SK-N-SH (cell line): ENCODE results near the gene PRELP. TPM values are rescaled to one million over a fixed set of nuclear protein-coding genes. Genes with fewer than 3 reads are reported as not detected.

ENCODE experiments used
- CTCF ChIA-PET: fragments of 300-600, 350-600 bp; formaldehyde crosslinking; extraction: SDS; loops from one replicate; lab custom pipeline; 2021; lab: Yijun Ruan, JAX
- POLR2A ChIA-PET: fragments of 350-600 bp; sonication (Branson Sonifier 250); formaldehyde crosslinking; extraction: SDS; loops from one replicate; lab custom pipeline; 2020; ENCODE audit warnings: antibody characterized with exemption, inconsistent platforms; lab: Yijun Ruan, JAX
- DNase-seq: peaks from one replicate; pipeline ENCODE4 v3.0.0; 2012
- H2AFZ ChIP-seq: fragments of 200-600 bp; sonication (generic); 2 replicates; pipeline ENCODE4 v1.8.1; 2016; ENCODE audit warnings: antibody characterized with exemption, mild to moderate bottlenecking, low read depth
- H3F3A ChIP-seq: fragments of 200-600 bp; sonication (generic); replicated peaks from 2 replicates; pipeline ENCODE3; 2016; ENCODE audit warnings: antibody characterized with exemption, mild to moderate bottlenecking; ENCODE audit not compliant: insufficient read depth
- H3K27ac ChIP-seq, 2 experiments: fragments of 200-500 bp in 1 of 2; fragments of 200-600 bp in 1 of 2; sonication (Bioruptor generic) in 1 of 2; sonication (generic), shearing (Covaris generic) in 1 of 2; 2 replicates each; pipeline versions ENCODE4 v1.5.1 to v1.6.1; 2014 to 2016; ENCODE audit warnings: low read depth in 2 of 2, inconsistent platforms in 1 of 2, low read length in 1 of 2, mild to moderate bottlenecking in 1 of 2, mixed read lengths in 1 of 2
- H3K27me3 ChIP-seq: fragments of 200-600 bp; sonication (generic), shearing (Covaris generic); 2 replicates; pipeline ENCODE4 v1.6.1; 2016; ENCODE audit warnings: mixed run types; ENCODE audit not compliant: insufficient read depth
- H3K36me3 ChIP-seq, 2 experiments: fragments of 200-500 bp in 1 of 2; fragments of 200-600 bp in 1 of 2; sonication (Bioruptor generic) in 1 of 2; sonication (generic) in 1 of 2; replicated peaks in 1 of 2; 2 replicates each; pipeline versions ENCODE3 to v1.5.1; 2014 to 2016; ENCODE audit warnings: low read length in 1 of 2, mild to moderate bottlenecking in 1 of 2; ENCODE audit not compliant: insufficient read depth in 2 of 2, control insufficient read depth in 1 of 2
- H3K4me1 ChIP-seq, 2 experiments: fragments of 200-500 bp in 1 of 2; fragments of 200-600 bp in 1 of 2; sonication (Bioruptor generic) in 1 of 2; sonication (generic), shearing (Covaris generic) in 1 of 2; 2 replicates each; pipeline versions ENCODE4 v1.5.1 to v1.6.1; 2014 to 2016; ENCODE audit warnings: low read depth in 1 of 2, low read length in 1 of 2, mixed run types in 1 of 2; ENCODE audit not compliant: insufficient read depth in 2 of 2, control insufficient read depth in 1 of 2
- H3K4me2 ChIP-seq: fragments of 200-600 bp; sonication (generic), shearing (Covaris generic); 2 replicates; pipeline ENCODE4 v1.6.1; 2017; ENCODE audit warnings: mixed run types
- H3K4me3 ChIP-seq, 2 experiments: fragments of 200-500 bp in 1 of 2; fragments of 200-600 bp in 1 of 2; sonication (Bioruptor generic) in 1 of 2; sonication (generic), shearing (Covaris generic) in 1 of 2; 2 replicates each; pipeline versions ENCODE4 v1.5.1 to v1.8.1; 2014 to 2016; ENCODE audit warnings: low read depth in 2 of 2, inconsistent platforms in 1 of 2, low read length in 1 of 2, mild to moderate bottlenecking in 1 of 2, mixed read lengths in 1 of 2, moderate library complexity in 1 of 2
- H3K79me2 ChIP-seq: fragments of 200-600 bp; sonication (generic); 2 replicates; pipeline ENCODE4 v1.8.1; 2017; ENCODE audit warnings: mild to moderate bottlenecking; ENCODE audit not compliant: insufficient read depth
- H3K9ac ChIP-seq: fragments of 200-600 bp; sonication (generic); 2 replicates; pipeline ENCODE4 v1.6.1; 2017; ENCODE audit warnings: mixed run types
- H3K9me2 ChIP-seq: fragments of 200-600 bp; sonication (generic); 2 replicates; pipeline ENCODE4 v1.6.1; 2017; ENCODE audit warnings: mixed run types
- H3K9me3 ChIP-seq: fragments of 200-600 bp; sonication (generic); 2 replicates; pipeline ENCODE4 v1.6.1; 2017; ENCODE audit warnings: mixed run types, mild to moderate bottlenecking, moderate library complexity
- H4K20me1 ChIP-seq: fragments of 200-600 bp; sonication (generic); 2 replicates; pipeline ENCODE4 v1.6.1; 2017; ENCODE audit warnings: mild to moderate bottlenecking, mixed run types; ENCODE audit not compliant: insufficient read depth
- CTCF ChIP-seq: fragments of 200-600 bp; sonication (generic); IDR thresholded peaks from 2 replicates; pipeline ENCODE4 v1.6.1; 2017; ENCODE audit warnings: antibody characterized with exemption, mild to moderate bottlenecking, moderate library complexity
- ELF1 ChIP-seq: IDR thresholded peaks from 2 replicates; pipeline ENCODE4 v1.4.0; 2012
- EZH2phosphoT487 ChIP-seq: fragments of 200-600 bp; sonication (generic); IDR thresholded peaks from 2 replicates; pipeline ENCODE4 v1.6.1; 2017; ENCODE audit warnings: low read depth, mixed run types, mild to moderate bottlenecking, antibody characterized with exemption, moderate library complexity, borderline replicate concordance
- FOSL2 ChIP-seq: IDR thresholded peaks from 2 replicates; pipeline ENCODE4 v1.4.0; 2012; ENCODE audit warnings: low read depth, mild to moderate bottlenecking, moderate library complexity, borderline replicate concordance
- FOXJ3 ChIP-seq: sonication (generic); formaldehyde crosslinking; IDR thresholded peaks from 2 replicates; pipeline ENCODE4 v1.5.1; 2020; ENCODE audit warnings: mild to moderate bottlenecking, missing genetic modification reagents
- GABPA ChIP-seq: IDR thresholded peaks from 2 replicates; pipeline ENCODE4 v1.4.0; 2012; ENCODE audit warnings: low read depth, mild to moderate bottlenecking
- GATA2 ChIP-seq: sonication (generic); formaldehyde crosslinking; IDR thresholded peaks from 2 replicates; pipeline ENCODE4 v1.5.0; 2020; ENCODE audit warnings: mild to moderate bottlenecking, missing genetic modification reagents
- IRF3 ChIP-seq: fragments of 150-350 bp; IDR thresholded peaks from 2 replicates; pipeline ENCODE4 v1.6.1; 2016; ENCODE audit warnings: mild to moderate bottlenecking, low read depth, low read length
- MEF2A ChIP-seq: IDR thresholded peaks from 2 replicates; pipeline ENCODE4 v1.4.0; 2012; ENCODE audit warnings: low read depth, borderline replicate concordance
- NFIC ChIP-seq: IDR thresholded peaks from 2 replicates; pipeline ENCODE4 v1.4.0; 2012; ENCODE audit warnings: borderline replicate concordance
- NRF1 ChIP-seq: IDR thresholded peaks from 2 replicates; pipeline ENCODE4 v1.6.1; 2012; ENCODE audit warnings: low read depth, mild to moderate bottlenecking, low read length
- POLR2AphosphoS5 ChIP-seq: IDR thresholded peaks from 2 replicates; pipeline ENCODE4 v1.6.1; 2012; ENCODE audit warnings: low read depth, low read length
- RAD21 ChIP-seq: IDR thresholded peaks from 2 replicates; pipeline ENCODE4 v1.6.1; 2012; ENCODE audit warnings: mild to moderate bottlenecking, low read length
- REST ChIP-seq: IDR thresholded peaks from 2 replicates; pipeline ENCODE4 v1.6.1; 2012; ENCODE audit warnings: mild to moderate bottlenecking, low read depth, low read length, moderate library complexity
- SIN3A ChIP-seq: IDR thresholded peaks from 2 replicates; pipeline ENCODE4 v1.6.1; 2012; ENCODE audit warnings: low read depth, mild to moderate bottlenecking, low read length, moderate library complexity, borderline replicate concordance
- TEAD4 ChIP-seq: IDR thresholded peaks from 2 replicates; pipeline ENCODE4 v1.4.0; 2012; ENCODE audit warnings: mild to moderate bottlenecking, borderline replicate concordance; ENCODE audit not compliant: insufficient read depth
- USF1 ChIP-seq: IDR thresholded peaks from 2 replicates; pipeline ENCODE4 v1.4.0; 2012; ENCODE audit warnings: low read depth, borderline replicate concordance
- YY1 ChIP-seq: IDR thresholded peaks from 2 replicates; pipeline ENCODE4 v1.4.0; 2012; ENCODE audit warnings: low read depth, mild to moderate bottlenecking
- WGBS: methylation state at CpG from one replicate; pipeline ENCODE4 v1.1.6; 2017; ENCODE audit warnings: low lambda C conversion rate; 5-methylcytosine and 5-hydroxymethylcytosine counted together
- polyA plus RNA-seq, 3 experiments: library from polyadenylated mRNA; depleted of rRNA; stranded (reverse); fragments of >200 nt; gene quantifications; 2 replicates each; pipeline ENCODE4 v1.2.3, GENCODE V29; 2012
- TF ChIP-seq, protein P1 (sequence below): fragments of 150-350 bp; IDR thresholded peaks from 2 replicates; pipeline ENCODE4 v1.6.1; 2017; ENCODE audit warnings: antibody characterized with exemption, low read length, low read depth, borderline replicate concordance

Gene PRELP
- polyA plus RNA-seq, 1 of the 3 experiments (the other 2 are of a cell fraction): 0.48 TPM

- no peak for DNase-seq
- Histone ChIP-seq H3K4me1 (peaks cover 33 to 37% of the 10 kb centered on the region in 2 experiments), H2AFZ (no peak overlapping the region), H3K36me3 (no peaks in the 10 kb centered on the region), H3K27me3 (no peaks in the 10 kb centered on the region), H3K27ac (peak overlapping the region; percentile 31 to 64; a peak in 3 of 4 replicates)
- TF ChIP-seq CTCF: no peak
- no peak for TF ChIP-seq USF1
- no peak for TF ChIP-seq REST
- TF ChIP-seq MEF2A: no peak
- no peak for TF ChIP-seq GATA2 (CRISPR knock-in tag)
- no peak for TF ChIP-seq POLR2AphosphoS5
- no peak for TF ChIP-seq RAD21
- TF ChIP-seq NFIC: no peak
- no peak for TF ChIP-seq EZH2phosphoT487
- TF ChIP-seq TEAD4: no peak
- no peak for TF ChIP-seq FOSL2
- no peak for TF ChIP-seq ELF1
- no peak for TF ChIP-seq NRF1
- TF ChIP-seq, protein P1, sequence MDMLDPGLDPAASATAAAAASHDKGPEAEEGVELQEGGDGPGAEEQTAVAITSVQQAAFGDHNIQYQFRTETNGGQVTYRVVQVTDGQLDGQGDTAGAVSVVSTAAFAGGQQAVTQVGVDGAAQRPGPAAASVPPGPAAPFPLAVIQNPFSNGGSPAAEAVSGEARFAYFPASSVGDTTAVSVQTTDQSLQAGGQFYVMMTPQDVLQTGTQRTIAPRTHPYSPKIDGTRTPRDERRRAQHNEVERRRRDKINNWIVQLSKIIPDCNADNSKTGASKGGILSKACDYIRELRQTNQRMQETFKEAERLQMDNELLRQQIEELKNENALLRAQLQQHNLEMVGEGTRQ: no peak
- TF ChIP-seq GABPA: no peak
- TF ChIP-seq FOXJ3 (CRISPR knock-in tag): no peak
- no peak for TF ChIP-seq YY1
- TF ChIP-seq IRF3: no peak
- TF ChIP-seq SIN3A: no peak
- TF ChIP-seq, all 33 proteins: peak for 0
- H3K9ac ChIP-seq: peak overlapping the region; percentile 24; the same call in 1 of the 2 replicates
- peaks cover 20% of the 10 kb centered on the region for H3F3A ChIP-seq
- no peaks in the 10 kb centered on the region for H3K79me2 ChIP-seq
- no peak overlapping the region for H3K4me3 ChIP-seq
- ChIA-PET POLR2A (interaction anchor here (0.9 kb wide), 1 partner anchor 36 kb away, joined by 3 read pairs; no protein-coding TSS in a partner anchor), CTCF (interaction anchor here (0.7 to 10.1 kb wide), 5 partner anchors 15 to 182 kb away, joined by 3 to 49 read pairs (median 6); no protein-coding TSS in a partner anchor)
- no peaks in the 10 kb centered on the region for H4K20me1 ChIP-seq
- WGBS: 95% methylated on average over 6 of the region's 6 CpGs
- peak overlapping the region; percentile 72; the same call in 1 of the 2 replicates for H3K4me2 ChIP-seq
- H3K9me3 ChIP-seq: no peaks in the 10 kb centered on the region
- no peaks in the 10 kb centered on the region for H3K9me2 ChIP-seq
These were observed 44.3 kb downstream of the PRELP start for GRCh38 chr1:203519896-203520295.
